IMR-90 (cell line): ENCODE measurements around the gene WNT3. TPM values are rescaled to one million over a fixed set of nuclear protein-coding genes. Genes with fewer than 3 reads are reported as not detected.

ENCODE experiments used
- ATAC-seq: fragments of 200-7000 bp; cut with Tn5 transposase; 2 replicates; pipeline ENCODE4 v1.9.1; 2020; ENCODE audit warnings: low read depth, mild to moderate bottlenecking, moderate library complexity
- BruUV-seq: library from RNA; stranded (reverse); fragments of 400-500 nt; replicated peaks from 2 replicates; lab custom pipeline; 2021; lab: Mats Ljungman, UMichigan
- CTCF ChIA-PET: fragments of 300-600 bp; formaldehyde crosslinking; extraction: SDS; loops from one replicate; lab custom pipeline; 2021; ENCODE audit warnings: antibody characterized with exemption; lab: Yijun Ruan, JAX
- POLR2A ChIA-PET: fragments of 300-600 bp; sonication (Branson Sonifier 250); formaldehyde crosslinking; loops from one replicate; lab custom pipeline; 2022; ENCODE audit warnings: antibody characterized with exemption; ENCODE audit not compliant: unreplicated experiment; lab: Charles Lee
- DNase-seq: peaks from one replicate; pipeline ENCODE4 v3.0.0; 2013
- H2AFZ ChIP-seq: replicated peaks from 2 replicates; pipeline ENCODE3; 2013; ENCODE audit warnings: low read length, mild to moderate bottlenecking; ENCODE audit not compliant: poor library complexity
- H2AK5ac ChIP-seq: 2 replicates; pipeline ENCODE4 v1.6.1; 2013; ENCODE audit warnings: low read depth, low read length, inconsistent platforms
- H2AK9ac ChIP-seq: replicated peaks from 2 replicates; pipeline ENCODE3; 2013; ENCODE audit warnings: mild to moderate bottlenecking, low read depth, low read length, moderate library complexity; ENCODE audit not compliant: poor library complexity
- H2BK120ac ChIP-seq: 2 replicates; pipeline ENCODE4 v1.6.1; 2013; ENCODE audit warnings: low read depth, low read length, inconsistent platforms
- H2BK15ac ChIP-seq: 3 replicates; pipeline ENCODE4 v1.6.1; 2013; ENCODE audit warnings: low read depth, low read length, inconsistent platforms
- H2BK20ac ChIP-seq: 2 replicates; pipeline ENCODE4 v1.6.1; 2013; ENCODE audit warnings: low read depth, mild to moderate bottlenecking, inconsistent platforms, low read length, moderate library complexity
- H2BK5ac ChIP-seq: 2 replicates; pipeline ENCODE4 v1.6.1; 2013; ENCODE audit warnings: mild to moderate bottlenecking, low read depth, low read length, inconsistent platforms; ENCODE audit not compliant: poor library complexity, severe bottlenecking
- H3K14ac ChIP-seq: replicated peaks from 2 replicates; pipeline ENCODE4 v1.6.1; 2013; ENCODE audit warnings: low read depth, low read length, inconsistent platforms
- H3K18ac ChIP-seq: 2 replicates; pipeline ENCODE4 v1.6.1; 2013; ENCODE audit warnings: low read depth, low read length, control low read depth
- H3K23ac ChIP-seq: 2 replicates; pipeline ENCODE4 v1.6.1; 2013; ENCODE audit warnings: low read depth, low read length, inconsistent platforms
- H3K27ac ChIP-seq: 2 replicates; pipeline ENCODE4 v1.5.1; 2013; ENCODE audit warnings: mild to moderate bottlenecking, control low read depth, low read length; ENCODE audit not compliant: insufficient read depth
- H3K27me3 ChIP-seq: 2 replicates; pipeline ENCODE4 v1.6.1; 2013; ENCODE audit warnings: low read length; ENCODE audit not compliant: control insufficient read depth, insufficient read depth
- H3K36me3 ChIP-seq: 2 replicates; pipeline ENCODE4 v1.6.1; 2013; ENCODE audit warnings: low read length, mixed read lengths; ENCODE audit not compliant: control insufficient read depth, insufficient read depth
- H3K4ac ChIP-seq: 2 replicates; pipeline ENCODE4 v1.6.1; 2013; ENCODE audit warnings: low read depth, low read length, inconsistent platforms
- H3K4me1 ChIP-seq: 2 replicates; pipeline ENCODE4 v1.6.1; 2013; ENCODE audit warnings: low read length, mixed read lengths; ENCODE audit not compliant: control insufficient read depth, insufficient read depth
- H3K4me2 ChIP-seq: 2 replicates; pipeline ENCODE4 v1.6.1; 2013; ENCODE audit warnings: low read depth, mild to moderate bottlenecking, control low read depth, low read length, moderate library complexity
- H3K4me3 ChIP-seq: 2 replicates; pipeline ENCODE4 v1.5.1; 2013; ENCODE audit warnings: low read depth, mild to moderate bottlenecking, control low read depth, low read length, moderate library complexity; ENCODE audit not compliant: insufficient read depth
- H3K56ac ChIP-seq: 2 replicates; pipeline ENCODE4 v1.6.1; 2013; ENCODE audit warnings: low read length, inconsistent platforms; ENCODE audit not compliant: insufficient read depth; ENCODE audit errors: extremely low read depth
- H3K79me1 ChIP-seq, 2 experiments: 2 replicates each; pipeline ENCODE4 v1.6.1; 2013; ENCODE audit warnings: low read length in 2 of 2, inconsistent platforms in 1 of 2, low read depth in 1 of 2
- H3K9ac ChIP-seq: 2 replicates; pipeline ENCODE4 v1.6.1; 2013; ENCODE audit warnings: low read depth, low read length, control low read depth
- H3K9me1 ChIP-seq: 2 replicates; pipeline ENCODE4 v1.6.1; 2013; ENCODE audit warnings: low read length, inconsistent platforms; ENCODE audit not compliant: insufficient read depth
- H3K9me3 ChIP-seq: 2 replicates; pipeline ENCODE4 v1.6.1; 2013; ENCODE audit warnings: low read length; ENCODE audit not compliant: control insufficient read depth, insufficient read depth
- H4K20me1 ChIP-seq: 2 replicates; pipeline ENCODE4 v1.6.1; 2013; ENCODE audit warnings: low read length, inconsistent platforms; ENCODE audit not compliant: insufficient read depth
- H4K5ac ChIP-seq: 2 replicates; pipeline ENCODE4 v1.6.1; 2013; ENCODE audit warnings: mild to moderate bottlenecking, low read depth, low read length, control low read depth
- H4K8ac ChIP-seq, 2 experiments: 2 replicates each; pipeline ENCODE4 v1.6.1; 2013; ENCODE audit warnings: low read depth in 2 of 2, low read length in 2 of 2, control low read depth in 1 of 2, inconsistent platforms in 1 of 2
- H4K91ac ChIP-seq: 2 replicates; pipeline ENCODE4 v1.6.1; 2013; ENCODE audit warnings: low read depth, low read length, inconsistent platforms; ENCODE audit not compliant: insufficient read depth
- POLR2A ChIP-seq: IDR thresholded peaks from 2 replicates; pipeline ENCODE4 v1.6.1; 2012; ENCODE audit warnings: mild to moderate bottlenecking, low read depth, low read length
- RAD21 ChIP-seq: IDR thresholded peaks from 2 replicates; pipeline ENCODE4 v1.6.1; 2012; ENCODE audit warnings: low read length, improper control_type of control experiment
- RCOR1 ChIP-seq: IDR thresholded peaks from 2 replicates; pipeline ENCODE4 v1.6.1; 2012; ENCODE audit warnings: mild to moderate bottlenecking, low read length, improper control_type of control experiment; ENCODE audit not compliant: insufficient replicate concordance
- WGBS, 2 experiments: methylation state at CpG; one replicate each; pipeline versions ENCODE4 v1.1.5 to v1.1.7; 2013; ENCODE audit warnings: missing lambda C conversion rate in 2 of 2; ENCODE audit not compliant: insufficient read length in 1 of 2; ENCODE audit errors: extremely low coverage in 2 of 2; 5-methylcytosine and 5-hydroxymethylcytosine counted together
- dilution Hi-C: fragments of 300-500 bp; cut with HindIII; formaldehyde crosslinking; loops from one replicate; pipeline ENCODE4 v1.14.3; 2018; ENCODE audit warnings: low sequenced_read_pairs; ENCODE audit not compliant: unreplicated experiment
- in situ Hi-C: fragments of 300-500 bp; cut with MboI; formaldehyde crosslinking; loops from 3 replicates; pipeline ENCODE4 v1.14.3; 2019; ENCODE audit warnings: low sequenced_read_pairs, inconsistent platforms, mixed read lengths
- intact Hi-C: fragments of 100-400 bp; cut with micrococcal nuclease; formaldehyde crosslinking; loops from 2 replicates; pipeline ENCODE4 v1.10.0; 2022
- polyA plus RNA-seq, 3 experiments: library from polyadenylated mRNA; depleted of rRNA; stranded (reverse); fragments of >200 nt; gene quantifications; 2 replicates each; pipeline ENCODE4 v1.2.3, GENCODE V29; 2012; ENCODE audit warnings: low replicate concordance in 1 of 3
- total RNA-seq: library from RNA; depleted of rRNA; stranded (reverse); fragments of >200 nt; gene quantifications from 2 replicates; pipeline ENCODE4 v1.2.3, GENCODE V29; 2012

WNT3 gene
- total and polyA plus RNA-seq, 2 of the 4 experiments (the other 2 are of a cell fraction): 0.72 to 1.0 TPM

DNA sequence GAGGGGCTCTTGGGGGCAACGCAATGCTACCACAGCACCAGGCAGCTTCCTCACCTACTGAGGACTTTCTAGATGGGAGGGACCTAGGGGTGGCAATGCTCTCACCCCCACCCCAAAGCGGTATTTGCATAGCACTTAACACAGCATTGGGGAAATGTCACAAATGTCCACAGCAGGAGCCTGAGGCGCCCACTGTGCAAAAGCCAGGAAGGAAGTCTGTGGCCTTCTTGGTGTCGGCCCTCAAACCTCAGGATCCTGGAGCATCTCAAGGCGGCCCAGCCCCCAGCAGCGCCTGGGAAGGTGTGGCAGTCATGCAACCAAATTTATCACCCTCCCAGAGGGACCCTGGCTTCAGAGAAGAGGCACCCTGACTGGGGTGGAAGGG, 45.3 kb downstream of the WNT3 start:
- Histone ChIP-seq H3K27me3 (no peaks in the 10 kb centered on the region; the same call in 1 of the 2 replicates), H3K4ac (no peak overlapping the region), H3K4me2 (no peak overlapping the region), H4K8ac (no peak overlapping the region), H3K18ac (no peak overlapping the region), H3K36me3 (no peaks in the 10 kb centered on the region), H2BK5ac (no peak overlapping the region), H2AFZ (no peak overlapping the region), H3K27ac (no peak overlapping the region), H3K9me3 (no peaks in the 10 kb centered on the region), H2AK9ac (no peak overlapping the region), H3K23ac (no peak overlapping the region), H3K9me1 (peaks cover 7% of the 10 kb centered on the region; the same call in 1 of the 2 replicates), H4K91ac (no peak overlapping the region), H2BK120ac (no peak overlapping the region), H4K5ac (no peak overlapping the region), H3K9ac (no peak overlapping the region), H3K14ac (no peak overlapping the region), H3K4me1 (no peaks in the 10 kb centered on the region; the same call in none of the 2 replicates), H3K4me3 (no peak overlapping the region), H2BK15ac (no peak overlapping the region), H2AK5ac (no peak overlapping the region), H4K20me1 (no peaks in the 10 kb centered on the region), H2BK20ac (no peak overlapping the region), H3K79me1 (0 out of 4 replicates have a peak, but pooled peaks cover 0 to 5% of the 10 kb centered on the region in 2 experiments), H3K56ac (no peak overlapping the region)
- ATAC-seq: no peak
- no TSS peak for BruUV-seq
- dilution Hi-C loops: no loop called here
- TF ChIP-seq RCOR1 (no peak), POLR2A (no peak), RAD21 (no peak)
- intact Hi-C loops: loop anchor here (5.0 kb wide), 1 partner anchor 44 kb away; the partner anchor contains the start of gene WNT3
- in situ Hi-C loops: no loop called here
- DNase-seq: no peak
- ChIA-PET POLR2A (no interaction called here), CTCF (no interaction called here)
- WGBS, 2 experiments: no CpG with 5 or more reads among the region's 6 CpGs
